ENCODE measurements around the gene AUTS2. TPM values are rescaled to one million over a fixed set of nuclear protein-coding genes. Genes with fewer than 3 reads are reported as not detected.
"Not testable (repeated sequence)": the region's sequence is repeated elsewhere in the genome, so short reads cannot be mapped to it uniquely, and the experiment has no call there.

The AUTS2 gene
- total RNA-seq, 1 experiment from 2014 or later, result 30.1 TPM

GRCh38 chr7:70240873-70241272, 642.6 kb downstream of the AUTS2 start:
- Histone ChIP-seq H3K4me3 (no peak overlapping the region), H3K27me3 (no peaks in the 10 kb centered on the region), H3K9me3 (replicated peaks) (no peaks in the 10 kb centered on the region), H3K27ac (no peak overlapping the region), H3K36me3 (no peaks in the 10 kb centered on the region), H3K4me1 (0 out of 2 replicates have a peak, but pooled peaks cover 5% of the 10 kb centered on the region)
- DNase-seq, result no peak

DNA sequence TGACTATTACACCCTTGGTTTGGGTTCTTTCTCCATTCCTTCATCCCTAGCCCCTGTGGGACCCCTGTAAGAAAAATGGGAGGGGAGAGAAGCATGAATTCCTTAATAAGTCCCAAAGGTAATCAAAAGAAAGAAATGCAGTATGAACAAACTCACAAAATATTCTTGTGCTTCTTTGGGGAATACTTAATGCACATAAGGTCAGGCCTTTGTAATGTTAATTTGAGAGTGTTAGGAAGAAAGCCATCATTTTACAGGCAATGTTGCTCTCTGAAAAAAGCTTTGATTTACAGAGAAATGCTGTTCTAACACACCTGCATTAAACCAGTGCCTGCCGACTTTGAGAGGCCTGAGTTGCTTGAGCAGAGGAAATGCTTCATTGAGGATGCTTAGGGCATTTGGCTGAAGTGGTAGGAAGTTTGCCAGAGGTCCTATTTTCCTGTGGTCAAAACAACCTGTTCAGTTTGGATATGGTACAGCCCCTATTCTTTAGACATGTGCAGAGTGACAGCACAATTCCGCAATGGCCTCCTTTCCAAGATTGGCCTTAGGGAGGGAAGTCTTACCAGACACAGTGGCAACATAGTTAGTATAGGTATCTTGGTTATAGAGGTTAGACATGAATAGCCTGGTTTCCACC, 643.4 kb downstream of the AUTS2 start:
- no peaks in the 10 kb centered on the region for H3K27me3 ChIP-seq
- no peak overlapping the region for H3K4me3 ChIP-seq
- no peak for DNase-seq
- 0 out of 2 replicates have a peak, but pooled peaks cover 5% of the 10 kb centered on the region for H3K4me1 ChIP-seq
- H3K36me3 ChIP-seq, result no peaks in the 10 kb centered on the region
- no peaks in the 10 kb centered on the region for H3K9me3 ChIP-seq (replicated peaks)
- no peak overlapping the region for H3K27ac ChIP-seq

GRCh38 chr7:70242826-70243225, 644.6 kb downstream of the AUTS2 start:
- H3K4me1 ChIP-seq, result 0 out of 2 replicates have a peak, but pooled peaks cover under 1% of the 10 kb centered on the region
- no peak overlapping the region for H3K27ac ChIP-seq
- H3K36me3 ChIP-seq, result no peaks in the 10 kb centered on the region
- no peaks in the 10 kb centered on the region for H3K9me3 ChIP-seq (replicated peaks)
- no peaks in the 10 kb centered on the region for H3K27me3 ChIP-seq
- no peak overlapping the region for H3K4me3 ChIP-seq
- DNase-seq, result no peak

DNA sequence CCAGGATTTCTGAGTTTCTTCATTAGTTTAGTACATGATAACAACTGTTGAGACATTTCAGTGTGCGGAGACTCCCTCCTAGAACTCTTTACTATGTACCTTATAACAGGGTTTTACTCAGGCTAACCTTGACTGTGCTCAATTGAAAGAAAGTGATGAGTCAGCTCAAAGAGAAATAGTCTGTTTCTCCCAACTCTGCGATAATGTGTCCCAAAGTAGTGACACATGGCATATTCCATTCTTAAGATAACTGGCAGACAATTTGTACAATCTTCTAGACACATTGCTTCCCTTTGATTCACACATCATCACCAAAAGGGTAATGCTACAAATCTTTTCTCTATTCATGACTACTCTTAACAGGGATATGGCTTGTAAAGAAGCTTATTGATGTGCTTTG, 645.2 kb downstream of the AUTS2 start:
- Histone ChIP-seq H3K27me3 (no peaks in the 10 kb centered on the region), H3K4me3 (no peak overlapping the region), H3K9me3 (replicated peaks) (no peaks in the 10 kb centered on the region), H3K27ac (no peak overlapping the region), H3K4me1 (no peaks in the 10 kb centered on the region), H3K36me3 (no peaks in the 10 kb centered on the region)
- DNase-seq, result no peak

DNA sequence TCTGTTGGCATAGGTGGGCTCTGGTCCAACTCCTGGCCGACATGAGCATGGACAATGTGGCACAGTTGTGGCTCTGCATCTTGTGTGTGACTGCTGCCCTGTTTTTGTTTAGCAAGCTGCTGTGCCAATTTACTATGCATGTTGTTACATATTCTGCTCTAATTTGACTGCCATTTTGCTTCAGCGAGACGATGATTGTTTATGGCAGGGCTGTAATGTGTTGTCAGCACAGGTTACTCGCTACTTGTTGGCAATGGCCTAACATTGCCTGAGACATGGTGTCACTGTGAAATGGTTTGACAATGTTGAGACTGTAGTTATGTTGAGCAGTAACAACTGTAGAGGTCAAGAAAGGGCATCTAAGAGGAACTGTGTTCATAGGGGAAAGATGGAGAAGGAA, 659.6 kb downstream of the AUTS2 start:
- H3K27me3 ChIP-seq, result no peaks in the 10 kb centered on the region
- no peaks in the 10 kb centered on the region for H3K4me1 ChIP-seq
- no peaks in the 10 kb centered on the region for H3K36me3 ChIP-seq
- no peak overlapping the region for H3K27ac ChIP-seq
- H3K9me3 ChIP-seq (replicated peaks), result no peaks in the 10 kb centered on the region
- H3K4me3 ChIP-seq, result no peak overlapping the region
- DNase-seq, result no peak

DNA sequence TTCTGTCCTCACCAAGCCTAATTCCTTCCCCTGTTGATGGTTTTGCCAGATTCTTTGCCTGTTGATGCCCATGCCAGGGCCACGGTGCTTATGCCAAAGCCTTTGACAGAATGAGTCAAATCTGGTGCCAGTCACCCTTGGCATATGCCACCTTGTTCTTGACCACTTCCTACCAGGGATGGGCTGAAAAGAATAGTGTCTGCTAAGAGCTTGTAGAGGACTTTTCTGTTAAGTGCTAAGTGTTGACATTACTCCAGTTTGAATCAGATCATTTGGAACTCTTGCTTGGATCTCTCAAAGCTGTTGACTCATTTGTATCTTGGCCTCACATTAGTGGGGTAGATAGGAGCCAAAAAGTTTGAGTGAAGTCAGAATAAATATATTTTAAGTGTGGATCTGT, 661.2 kb downstream of the AUTS2 start:
- H3K27ac ChIP-seq, result no peak overlapping the region
- H3K9me3 ChIP-seq (replicated peaks), result no peaks in the 10 kb centered on the region
- no peaks in the 10 kb centered on the region for H3K4me1 ChIP-seq
- H3K36me3 ChIP-seq, result no peaks in the 10 kb centered on the region
- H3K4me3 ChIP-seq, result no peak overlapping the region
- no peak for DNase-seq
- no peaks in the 10 kb centered on the region for H3K27me3 ChIP-seq

GRCh38 chr7:70263471-70264255, 665.4 kb downstream of the AUTS2 start:
- DNase-seq, result no peak
- no peak overlapping the region for H3K4me3 ChIP-seq
- H3K27me3 ChIP-seq, result no peaks in the 10 kb centered on the region
- no peaks in the 10 kb centered on the region for H3K9me3 ChIP-seq (replicated peaks)
- no peak overlapping the region for H3K27ac ChIP-seq
- no peaks in the 10 kb centered on the region for H3K4me1 ChIP-seq
- H3K36me3 ChIP-seq, result no peaks in the 10 kb centered on the region

DNA sequence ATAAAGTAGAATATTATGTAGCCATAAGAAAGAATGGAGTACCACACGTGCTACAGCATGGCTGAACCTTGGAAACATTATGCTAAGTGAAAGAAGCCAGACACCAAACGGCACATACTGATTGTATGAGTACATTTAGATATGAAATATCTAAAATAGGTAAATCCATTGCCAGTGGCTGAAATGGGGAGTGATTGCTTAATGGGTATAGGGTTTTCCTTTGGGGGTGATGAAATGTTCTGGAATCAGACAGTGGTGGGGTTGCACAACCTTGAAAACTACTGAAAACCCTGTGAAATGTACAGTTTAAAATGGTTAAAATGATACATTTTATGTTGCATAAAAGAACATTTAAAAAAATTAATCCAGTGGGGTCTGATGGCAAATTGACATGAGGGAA, 667.9 kb downstream of the AUTS2 start:
- H3K9me3 ChIP-seq (replicated peaks), result no peaks in the 10 kb centered on the region
- H3K4me3 ChIP-seq, result no peak overlapping the region
- no peak for DNase-seq
- no peaks in the 10 kb centered on the region for H3K27me3 ChIP-seq
- no peaks in the 10 kb centered on the region for H3K4me1 ChIP-seq
- no peaks in the 10 kb centered on the region for H3K36me3 ChIP-seq
- no peak overlapping the region for H3K27ac ChIP-seq

DNA sequence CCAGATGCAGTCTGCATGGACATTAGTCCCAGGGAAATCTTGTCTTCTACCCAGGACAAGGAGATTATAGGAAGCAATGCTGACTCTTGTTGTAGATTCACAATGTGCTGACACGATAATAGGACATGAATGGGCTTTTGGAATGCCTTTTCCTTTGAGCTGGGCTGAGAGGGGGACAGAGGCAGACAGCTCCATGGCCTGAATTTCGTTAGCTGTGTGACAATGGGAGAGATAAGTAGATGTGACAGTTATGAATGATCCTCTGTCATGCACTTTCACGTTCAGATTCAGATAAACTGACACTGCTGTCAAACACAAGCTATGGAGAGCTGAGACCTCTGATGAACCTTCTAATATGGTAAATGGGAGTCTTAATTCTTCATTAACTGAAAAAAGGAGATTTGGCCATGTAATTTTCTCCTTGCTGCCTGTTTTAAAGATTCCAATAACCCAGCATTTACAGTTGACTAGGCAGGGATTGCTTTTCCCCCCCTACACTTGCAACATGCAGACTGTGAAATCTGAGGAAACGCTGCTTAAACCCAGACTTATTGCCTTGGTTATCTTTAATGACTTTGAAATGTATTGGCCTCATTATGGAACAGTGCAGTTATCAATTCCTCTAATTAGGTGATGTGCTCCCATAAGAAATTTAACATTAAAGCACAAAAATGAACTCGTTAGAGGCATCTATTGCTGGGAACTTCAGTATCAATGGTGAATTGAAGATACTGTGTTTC, 669.3 kb downstream of the AUTS2 start:
- Histone ChIP-seq H3K27me3 (no peaks in the 10 kb centered on the region), H3K27ac (no peak overlapping the region), H3K36me3 (no peaks in the 10 kb centered on the region), H3K4me1 (no peaks in the 10 kb centered on the region), H3K4me3 (no peak overlapping the region), H3K9me3 (replicated peaks) (no peaks in the 10 kb centered on the region)
- DNase-seq, result no peak

GRCh38 chr7:70268179-70268578, 669.9 kb downstream of the AUTS2 start:
- H3K27ac ChIP-seq, result no peak overlapping the region
- no peaks in the 10 kb centered on the region for H3K27me3 ChIP-seq
- H3K4me1 ChIP-seq, result no peaks in the 10 kb centered on the region
- H3K4me3 ChIP-seq, result no peak overlapping the region
- H3K36me3 ChIP-seq, result no peaks in the 10 kb centered on the region
- DNase-seq, result no peak
- H3K9me3 ChIP-seq (replicated peaks), result no peaks in the 10 kb centered on the region

DNA sequence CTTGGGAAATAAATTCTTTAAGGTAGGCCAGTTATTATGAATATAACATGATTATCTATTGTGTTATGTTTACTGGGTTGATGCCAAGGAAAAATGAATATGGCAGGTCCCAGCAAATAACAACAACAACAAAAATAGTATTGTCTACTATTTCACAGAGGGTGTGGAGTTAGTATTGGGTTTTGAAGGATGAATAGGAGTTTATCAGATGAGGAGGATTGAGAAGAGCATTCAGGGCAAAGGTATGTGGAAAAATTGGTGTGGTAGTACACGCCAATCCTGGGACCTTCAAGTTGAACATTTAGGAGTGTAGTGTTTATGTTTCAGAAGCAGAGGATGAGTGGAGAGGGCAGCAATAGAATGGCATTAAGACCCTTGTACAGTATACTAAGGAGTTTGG, 671.9 kb downstream of the AUTS2 start:
- Histone ChIP-seq H3K27me3 (no peaks in the 10 kb centered on the region), H3K9me3 (replicated peaks) (no peaks in the 10 kb centered on the region), H3K36me3 (no peaks in the 10 kb centered on the region), H3K4me3 (no peak overlapping the region), H3K4me1 (no peaks in the 10 kb centered on the region), H3K27ac (no peak overlapping the region)
- no peak for DNase-seq

DNA sequence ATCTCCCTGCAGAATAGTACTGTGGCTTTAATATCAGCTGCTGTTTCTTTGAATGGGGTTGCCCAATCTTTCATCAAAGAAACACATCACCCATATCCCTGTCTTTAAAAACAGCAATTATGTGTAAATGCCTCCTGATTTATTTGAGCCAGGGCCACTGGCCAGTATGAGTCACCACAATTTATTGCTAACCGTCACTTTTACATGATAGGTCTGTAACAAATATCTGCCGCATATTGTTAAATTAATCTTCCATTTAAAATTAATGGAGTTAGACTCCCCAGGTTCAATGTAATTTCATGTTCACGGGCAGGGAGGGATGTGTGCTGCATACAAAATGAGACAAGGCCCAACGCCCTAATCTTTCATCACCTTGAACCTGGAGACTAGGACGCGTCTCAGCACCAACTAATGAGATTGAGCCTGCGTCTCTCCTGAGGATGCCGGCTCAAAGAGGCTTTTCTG, 673.4 kb downstream of the AUTS2 start:
- H3K27ac ChIP-seq, result no peak overlapping the region
- no peak for DNase-seq
- H3K36me3 ChIP-seq, result no peaks in the 10 kb centered on the region
- no peak overlapping the region for H3K4me3 ChIP-seq
- no peaks in the 10 kb centered on the region for H3K9me3 ChIP-seq (replicated peaks)
- no peaks in the 10 kb centered on the region for H3K4me1 ChIP-seq
- no peaks in the 10 kb centered on the region for H3K27me3 ChIP-seq

- not testable (repeated sequence) for H3K36me3 ChIP-seq; DNase-seq; H3K4me1 ChIP-seq; H3K27ac ChIP-seq; H3K4me3 ChIP-seq; H3K9me3 ChIP-seq (replicated peaks); H3K27me3 ChIP-seq
Measured at GRCh38 chr7:70275570-70275969, 677.3 kb downstream of the AUTS2 start.

- no peak overlapping the region for H3K4me3 ChIP-seq
- H3K27me3 ChIP-seq, result no peaks in the 10 kb centered on the region
- no peak for DNase-seq
- no peaks in the 10 kb centered on the region for H3K36me3 ChIP-seq
- no peak overlapping the region for H3K27ac ChIP-seq
- H3K4me1 ChIP-seq, result no peaks in the 10 kb centered on the region
- H3K9me3 ChIP-seq (replicated peaks), result no peaks in the 10 kb centered on the region
Measured at GRCh38 chr7:70285187-70285586, 686.9 kb downstream of the AUTS2 start.

DNA sequence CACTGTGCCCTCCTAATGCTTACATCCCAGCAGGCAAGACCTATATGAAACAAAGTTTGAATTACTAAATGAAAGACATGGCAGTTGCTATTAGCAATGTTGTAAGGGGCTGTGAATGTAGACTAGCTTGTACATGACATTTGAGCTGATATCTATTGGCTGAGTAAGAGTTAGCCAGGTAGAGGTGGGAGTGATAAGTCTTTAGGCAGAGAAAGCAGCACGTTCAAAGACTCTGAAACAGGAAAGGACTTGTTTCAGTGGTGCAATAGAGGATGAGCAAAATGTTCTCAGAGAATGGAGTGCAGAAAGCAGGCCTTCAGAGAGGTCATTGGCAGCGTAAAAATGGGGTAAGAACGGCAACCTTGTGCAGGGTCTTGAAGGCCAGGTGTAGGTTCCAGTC, 687.6 kb downstream of the AUTS2 start:
- Histone ChIP-seq H3K27ac (no peak overlapping the region), H3K9me3 (replicated peaks) (no peaks in the 10 kb centered on the region), H3K36me3 (no peaks in the 10 kb centered on the region), H3K4me1 (no peaks in the 10 kb centered on the region), H3K27me3 (no peaks in the 10 kb centered on the region), H3K4me3 (no peak overlapping the region)
- DNase-seq, result no peak

All from SJCRH30 (cell line).